H9 (cell line): Measurements from ENCODE around the gene SEC22B. TPM values are rescaled to one million over a fixed set of nuclear protein-coding genes. Genes with fewer than 3 reads are reported as not detected.
"Not testable (repeated sequence)": the region's sequence is repeated elsewhere in the genome, so short reads cannot be mapped to it uniquely, and the experiment has no call there.

Experiments used
- DNase-seq: peaks from one replicate; pipeline ENCODE4 v3.0.0-alpha.2; 2017
- H2AFZ ChIP-seq: one replicate; pipeline ENCODE4 v1.6.1; 2013; ENCODE audit warnings: mild to moderate bottlenecking, low read length, control low read depth, moderate library complexity
- H2AK5ac ChIP-seq: 2 replicates; pipeline ENCODE4 v1.6.1; 2013; ENCODE audit warnings: low read length, control low read depth, mixed read lengths; ENCODE audit not compliant: insufficient read length
- H2BK120ac ChIP-seq: one replicate; pipeline ENCODE4 v1.6.1; 2013; ENCODE audit warnings: low read depth, mild to moderate bottlenecking, low read length, control low read depth, inconsistent platforms; ENCODE audit not compliant: poor library complexity, severe bottlenecking
- H2BK12ac ChIP-seq: 2 replicates; pipeline ENCODE4 v1.6.1; 2013; ENCODE audit warnings: low read length, control low read depth, mixed read lengths, low read depth; ENCODE audit not compliant: insufficient read length
- H2BK15ac ChIP-seq: 2 replicates; pipeline ENCODE4 v1.6.1; 2013; ENCODE audit warnings: low read depth, low read length, control low read depth
- H2BK20ac ChIP-seq: one replicate; pipeline ENCODE4 v1.6.1; 2013; ENCODE audit warnings: low read depth, mild to moderate bottlenecking, low read length, control low read depth, inconsistent platforms; ENCODE audit not compliant: poor library complexity, severe bottlenecking
- H2BK5ac ChIP-seq: 2 replicates; pipeline ENCODE4 v1.6.1; 2013; ENCODE audit warnings: low read length, control low read depth, mixed read lengths; ENCODE audit not compliant: insufficient read length
- H3K14ac ChIP-seq: 2 replicates; pipeline ENCODE4 v1.6.1; 2013; ENCODE audit warnings: low read length, control low read depth; ENCODE audit not compliant: insufficient read depth
- H3K18ac ChIP-seq: 2 replicates; pipeline ENCODE4 v1.6.1; 2013; ENCODE audit warnings: low read depth, mild to moderate bottlenecking, mixed read lengths, low read length, control low read depth; ENCODE audit not compliant: insufficient read length
- H3K23ac ChIP-seq: 2 replicates; pipeline ENCODE4 v1.6.1; 2013; ENCODE audit warnings: low read length, control low read depth, mixed read lengths, low read depth; ENCODE audit not compliant: insufficient read length
- H3K23me2 ChIP-seq: 2 replicates; pipeline ENCODE4 v1.6.1; 2013; ENCODE audit warnings: low read depth, mild to moderate bottlenecking, mixed read lengths, low read length, control low read depth; ENCODE audit not compliant: insufficient read length, poor library complexity, severe bottlenecking
- H3K27ac ChIP-seq: 2 replicates; pipeline ENCODE4 v1.5.1; 2013; ENCODE audit warnings: low read length, control low read depth, mixed read lengths, low read depth; ENCODE audit not compliant: insufficient read length
- H3K27me3 ChIP-seq: 2 replicates; pipeline ENCODE4 v1.6.1; 2013; ENCODE audit warnings: low read length, control low read depth, inconsistent platforms; ENCODE audit not compliant: insufficient read depth
- H3K4ac ChIP-seq: 2 replicates; pipeline ENCODE4 v1.6.1; 2013; ENCODE audit warnings: low read depth, mild to moderate bottlenecking, control low read depth, inconsistent platforms, low read length, moderate library complexity
- H3K4me1 ChIP-seq: 2 replicates; pipeline ENCODE4 v1.6.1; 2013; ENCODE audit warnings: low read length, control low read depth, inconsistent platforms; ENCODE audit not compliant: insufficient read depth
- H3K4me2 ChIP-seq: 2 replicates; pipeline ENCODE4 v1.6.1; 2013; ENCODE audit warnings: low read length, control low read depth, mixed read lengths; ENCODE audit not compliant: insufficient read length, insufficient read depth
- H3K56ac ChIP-seq: 2 replicates; pipeline ENCODE4 v1.6.1; 2013; ENCODE audit warnings: low read depth, mild to moderate bottlenecking, mixed read lengths, low read length, control low read depth; ENCODE audit not compliant: insufficient read length
- H3K79me1 ChIP-seq: 2 replicates; pipeline ENCODE4 v1.6.1; 2013; ENCODE audit warnings: low read depth, mild to moderate bottlenecking, moderate library complexity, low read length, control low read depth, inconsistent platforms; ENCODE audit not compliant: insufficient read depth, poor library complexity, severe bottlenecking
- H3K79me2 ChIP-seq: 2 replicates; pipeline ENCODE4 v1.6.1; 2013; ENCODE audit warnings: low read length, control low read depth, inconsistent platforms; ENCODE audit not compliant: insufficient read depth
- H3K9ac ChIP-seq: 2 replicates; pipeline ENCODE4 v1.6.1; 2013; ENCODE audit warnings: low read length, control low read depth, mixed read lengths; ENCODE audit not compliant: insufficient read length; ENCODE audit errors: extremely low read depth
- H3K9me3 ChIP-seq: one replicate; pipeline ENCODE4 v1.6.1; 2013; ENCODE audit warnings: low read depth, low read length, inconsistent platforms; ENCODE audit not compliant: control insufficient read depth
- H3T11ph ChIP-seq: one replicate; pipeline ENCODE4 v1.6.1; 2013; ENCODE audit warnings: mild to moderate bottlenecking, low read length, control low read depth, inconsistent platforms
- H4K20me1 ChIP-seq: one replicate; pipeline ENCODE4 v1.6.1; 2013; ENCODE audit not compliant: control insufficient read depth, insufficient read length, insufficient read depth
- H4K5ac ChIP-seq: 2 replicates; pipeline ENCODE4 v1.6.1; 2013; ENCODE audit warnings: low read depth, mild to moderate bottlenecking, mixed read lengths, low read length, control low read depth; ENCODE audit not compliant: insufficient read length
- H4K8ac ChIP-seq: replicated peaks from 2 replicates; pipeline ENCODE4 v1.6.1; 2013; ENCODE audit warnings: low read length, control low read depth, mixed read lengths, low read depth; ENCODE audit not compliant: insufficient read length
- H4K91ac ChIP-seq: 2 replicates; pipeline ENCODE4 v1.6.1; 2013; ENCODE audit warnings: low read depth, mild to moderate bottlenecking, moderate library complexity, mixed read lengths, low read length, control low read depth; ENCODE audit not compliant: insufficient read length
- H3K27ac Mint-ChIP-seq, 3 experiments: 2 replicates in 2 of 3; 3 replicates in 1 of 3; pipeline ENCODE4 v1.8.0; 2020 to 2021; ENCODE audit warnings: mixed read lengths in 3 of 3, mild to moderate bottlenecking in 1 of 3, moderate library complexity in 1 of 3
- H3K27me3 Mint-ChIP-seq: 2 replicates; pipeline ENCODE4 v1.8.0; 2021; ENCODE audit warnings: low read depth, mild to moderate bottlenecking, moderate library complexity, mixed read lengths
- H3K36me3 Mint-ChIP-seq, 3 experiments: 2 replicates in 2 of 3; 3 replicates in 1 of 3; pipeline ENCODE4 v1.8.0; 2020 to 2021; ENCODE audit warnings: low read depth in 3 of 3, mixed read lengths in 3 of 3; ENCODE audit not compliant: insufficient read depth in 1 of 3
- H3K4me1 Mint-ChIP-seq, 2 experiments: 2 replicates each; pipeline ENCODE4 v1.8.0; 2020; ENCODE audit warnings: mixed read lengths in 2 of 2
- H3K4me3 Mint-ChIP-seq, 2 experiments: 2 replicates in 1 of 2; 3 replicates in 1 of 2; pipeline ENCODE4 v1.8.0; 2020 to 2021; ENCODE audit warnings: mild to moderate bottlenecking in 2 of 2, mixed read lengths in 2 of 2, moderate library complexity in 1 of 2
- H3K9me3 Mint-ChIP-seq, 2 experiments: 2 replicates in 1 of 2; 3 replicates in 1 of 2; pipeline ENCODE4 v1.8.0; 2020; ENCODE audit warnings: mild to moderate bottlenecking in 2 of 2, mixed read lengths in 2 of 2, moderate library complexity in 1 of 2
- WGBS: extraction: QIAGEN DNeasy Blood & Tissue Kit; methylation state at CpG from one replicate; pipeline ENCODE4 v1.1.7; 2013; ENCODE audit warnings: missing lambda C conversion rate, low lambda C conversion rate, mixed read lengths; ENCODE audit not compliant: insufficient read length; ENCODE audit errors: extremely low coverage; 5-methylcytosine and 5-hydroxymethylcytosine counted together
- total RNA-seq: library from RNA; stranded (reverse); gene quantifications from 2 replicates; pipeline ENCODE4 v1.2.1, GENCODE V29; 2021

Gene SEC22B
- total RNA-seq, 1 experiment from 2014 or later = 13.9 TPM

DNA sequence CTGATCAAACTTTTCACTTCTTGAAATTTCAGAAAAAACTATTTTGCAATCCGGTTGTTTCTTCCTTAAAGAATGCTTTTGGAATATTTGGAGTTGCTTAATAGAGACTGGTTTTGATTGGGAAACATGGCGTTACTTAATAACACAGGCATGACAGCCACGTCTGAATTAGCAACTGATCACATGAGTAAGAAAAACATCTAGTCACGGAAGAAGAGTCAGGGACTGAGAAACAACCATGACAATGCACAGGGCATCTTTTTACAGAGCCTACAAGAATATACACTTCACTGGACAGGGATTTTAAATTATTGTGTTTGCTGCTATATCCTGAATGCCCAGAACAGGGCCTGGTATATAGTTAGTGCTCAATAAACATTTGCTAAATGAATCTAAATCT lies 18.2 kb downstream of the SEC22B start:
- not testable (repeated sequence) for H3K27ac Mint-ChIP-seq, H3K9me3 Mint-ChIP-seq, H2BK12ac ChIP-seq, H2AK5ac ChIP-seq, H4K20me1 ChIP-seq, DNase-seq, H2BK15ac ChIP-seq, H3K4me1 Mint-ChIP-seq, H2BK5ac ChIP-seq, H3K9ac ChIP-seq, H3K23ac ChIP-seq, H3K56ac ChIP-seq, H3K4me1 ChIP-seq, H3K79me2 ChIP-seq, H3T11ph ChIP-seq, H3K9me3 ChIP-seq, H3K18ac ChIP-seq, H3K79me1 ChIP-seq, H2BK20ac ChIP-seq, H2AFZ ChIP-seq, H3K4me2 ChIP-seq, H3K27me3 ChIP-seq, H4K91ac ChIP-seq, H4K8ac ChIP-seq, H4K5ac ChIP-seq, H3K27ac ChIP-seq, H3K14ac ChIP-seq, H3K4ac ChIP-seq, H3K36me3 Mint-ChIP-seq, H3K27me3 Mint-ChIP-seq, H3K23me2 ChIP-seq, H3K4me3 Mint-ChIP-seq, H2BK120ac ChIP-seq
- WGBS = no CpG with 5 or more reads among the region's 4 CpGs

GRCh38 chr1:120150138-120150822 lies 26.0 kb downstream of the SEC22B start:
- H4K5ac ChIP-seq, H2BK5ac ChIP-seq, H4K8ac ChIP-seq, H3T11ph ChIP-seq, H3K4me1 Mint-ChIP-seq, H2BK15ac ChIP-seq, DNase-seq, H3K27ac ChIP-seq, H3K9ac ChIP-seq, H3K56ac ChIP-seq, H2AK5ac ChIP-seq, H3K4me2 ChIP-seq, H2BK120ac ChIP-seq, H3K23ac ChIP-seq, H2AFZ ChIP-seq, H3K36me3 Mint-ChIP-seq, H3K27ac Mint-ChIP-seq, H3K18ac ChIP-seq, H3K4me1 ChIP-seq, H2BK12ac ChIP-seq, H4K20me1 ChIP-seq, H3K9me3 Mint-ChIP-seq, H3K79me2 ChIP-seq, H4K91ac ChIP-seq, H2BK20ac ChIP-seq, H3K27me3 ChIP-seq, H3K79me1 ChIP-seq, H3K4ac ChIP-seq, H3K23me2 ChIP-seq, H3K27me3 Mint-ChIP-seq, H3K4me3 Mint-ChIP-seq, H3K9me3 ChIP-seq, H3K14ac ChIP-seq: not testable (repeated sequence)
- no CpG with 5 or more reads among the region's 3 CpGs for WGBS
